Mesendoderm (in vitro differentiated cells): ENCODE data around the gene LRP2.
"Not testable (repeated sequence)": the region's sequence is repeated elsewhere in the genome, so short reads cannot be mapped to it uniquely, and the experiment has no call there.

Experiments
- DNase-seq: peaks from one replicate; pipeline ENCODE4 v3.0.0; 2013
- H2AK5ac ChIP-seq: 2 replicates; pipeline ENCODE4 v1.6.1; 2013; ENCODE audit warnings: low read length, inconsistent platforms
- H2BK120ac ChIP-seq: 2 replicates; pipeline ENCODE4 v1.6.1; 2013; ENCODE audit warnings: low read depth, mild to moderate bottlenecking, low read length, moderate library complexity, mixed read lengths
- H2BK15ac ChIP-seq: replicated peaks from 2 replicates; pipeline ENCODE4 v1.6.1; 2013; ENCODE audit warnings: low read depth, mild to moderate bottlenecking, moderate library complexity
- H2BK5ac ChIP-seq: 2 replicates; pipeline ENCODE4 v1.6.1; 2013; ENCODE audit warnings: low read length, inconsistent platforms
- H3K18ac ChIP-seq: 2 replicates; pipeline ENCODE4 v1.6.1; 2013; ENCODE audit warnings: mild to moderate bottlenecking, low read length, mixed read lengths
- H3K23ac ChIP-seq: one replicate; pipeline ENCODE4 v1.6.1; 2013; ENCODE audit warnings: low read length
- H3K27ac ChIP-seq: 2 replicates; pipeline ENCODE4 v1.5.1; 2013; ENCODE audit warnings: low read depth, mild to moderate bottlenecking, inconsistent platforms, low read length, moderate library complexity
- H3K27me3 ChIP-seq: 2 replicates; pipeline ENCODE4 v1.6.1; 2013; ENCODE audit warnings: low read length, control low read depth, mild to moderate bottlenecking, inconsistent platforms; ENCODE audit not compliant: insufficient read depth, poor library complexity
- H3K36me3 ChIP-seq: 2 replicates; pipeline ENCODE4 v1.6.1; 2013; ENCODE audit warnings: low read length, inconsistent platforms; ENCODE audit not compliant: control insufficient read depth, insufficient read depth
- H3K4ac ChIP-seq: one replicate; pipeline ENCODE4 v1.6.1; 2013; ENCODE audit warnings: low read depth, mild to moderate bottlenecking, low read length, moderate library complexity
- H3K4me1 ChIP-seq: 2 replicates; pipeline ENCODE4 v1.6.1; 2013; ENCODE audit warnings: low read depth, low read length, inconsistent platforms; ENCODE audit not compliant: control insufficient read depth
- H3K4me2 ChIP-seq: 2 replicates; pipeline ENCODE4 v1.6.1; 2013; ENCODE audit warnings: low read length
- H3K4me3 ChIP-seq: 2 replicates; pipeline ENCODE4 v1.5.1; 2013; ENCODE audit warnings: mild to moderate bottlenecking, low read length
- H3K56ac ChIP-seq: one replicate; pipeline ENCODE4 v1.6.1; 2013; ENCODE audit warnings: low read length
- H3K79me1 ChIP-seq: 2 replicates; pipeline ENCODE4 v1.6.1; 2013; ENCODE audit warnings: low read length, inconsistent platforms
- H3K79me2 ChIP-seq: 2 replicates; pipeline ENCODE4 v1.6.1; 2013; ENCODE audit warnings: mild to moderate bottlenecking, low read length; ENCODE audit not compliant: control insufficient read depth, insufficient read depth
- H3K9ac ChIP-seq: 2 replicates; pipeline ENCODE4 v1.6.1; 2013; ENCODE audit warnings: low read length, inconsistent platforms
- H4K5ac ChIP-seq: one replicate; pipeline ENCODE4 v1.6.1; 2013; ENCODE audit warnings: low read length
- H4K8ac ChIP-seq: one replicate; pipeline ENCODE4 v1.6.1; 2013; ENCODE audit warnings: low read depth, mild to moderate bottlenecking, control low read depth, low read length, moderate library complexity
- WGBS: extraction: QIAGEN DNeasy Blood & Tissue Kit; methylation state at CpG from one replicate; pipeline ENCODE4 v1.1.7; 2013; ENCODE audit warnings: low lambda C conversion rate, missing lambda C conversion rate; ENCODE audit not compliant: insufficient coverage; ENCODE audit errors: extremely low coverage; 5-methylcytosine and 5-hydroxymethylcytosine counted together

The LRP2 gene

GRCh38 chr2:169285531-169286235 lies 76.7 kb downstream of the LRP2 start:
- Histone ChIP-seq H4K8ac (no peak overlapping the region), H3K4me1 (no peaks in the 10 kb centered on the region), H3K18ac (no peak overlapping the region), H3K27ac (no peak overlapping the region), H3K36me3 (no peaks in the 10 kb centered on the region), H3K27me3 (no peaks in the 10 kb centered on the region), H2BK15ac (no peak overlapping the region), H3K4ac (no peak overlapping the region), H3K79me1 (no peaks in the 10 kb centered on the region), H3K79me2 (no peaks in the 10 kb centered on the region), H3K23ac (no peak overlapping the region), H2BK5ac (no peak overlapping the region), H2BK120ac (no peak overlapping the region), H3K4me2 (no peak overlapping the region), H3K56ac (no peak overlapping the region), H3K4me3 (no peak overlapping the region), H4K5ac (no peak overlapping the region), H3K9ac (no peak overlapping the region), H2AK5ac (no peak overlapping the region)
- WGBS, result no CpG with 5 or more reads among the region's 5 CpGs
- peak; percentile 55 for DNase-seq

GRCh38 chr2:169280502-169280901 lies 81.8 kb downstream of the LRP2 start:
- no peak overlapping the region for H2BK120ac ChIP-seq
- no CpG with 5 or more reads among the region's 4 CpGs for WGBS
- H3K27me3 ChIP-seq, result no peaks in the 10 kb centered on the region
- no peak overlapping the region for H3K56ac ChIP-seq
- H3K79me2 ChIP-seq, result no peaks in the 10 kb centered on the region
- no peak overlapping the region for H3K23ac ChIP-seq
- H2BK15ac ChIP-seq, result no peak overlapping the region
- no peaks in the 10 kb centered on the region for H3K79me1 ChIP-seq
- H3K18ac ChIP-seq, result no peak overlapping the region
- H2BK5ac ChIP-seq, result no peak overlapping the region
- H3K9ac ChIP-seq, result no peak overlapping the region
- no peak overlapping the region for H3K27ac ChIP-seq
- no peak overlapping the region for H3K4ac ChIP-seq
- no peaks in the 10 kb centered on the region for H3K4me1 ChIP-seq
- no peaks in the 10 kb centered on the region for H3K36me3 ChIP-seq
- DNase-seq, result no peak
- H3K4me3 ChIP-seq, result no peak overlapping the region
- H4K5ac ChIP-seq, result no peak overlapping the region
- H2AK5ac ChIP-seq, result no peak overlapping the region
- H3K4me2 ChIP-seq, result no peak overlapping the region
- no peak overlapping the region for H4K8ac ChIP-seq

GRCh38 chr2:169275696-169276444 lies 86.5 kb downstream of the LRP2 start:
- Histone ChIP-seq H3K9ac (no peak overlapping the region), H3K4me1 (no peaks in the 10 kb centered on the region), H2BK5ac (no peak overlapping the region), H2AK5ac (no peak overlapping the region), H3K23ac (no peak overlapping the region), H4K8ac (no peak overlapping the region), H3K79me2 (no peaks in the 10 kb centered on the region), H3K36me3 (no peaks in the 10 kb centered on the region), H3K79me1 (no peaks in the 10 kb centered on the region), H3K27me3 (no peaks in the 10 kb centered on the region), H2BK15ac (no peak overlapping the region), H2BK120ac (no peak overlapping the region), H3K4me3 (no peak overlapping the region), H3K27ac (no peak overlapping the region), H4K5ac (no peak overlapping the region), H3K4me2 (no peak overlapping the region), H3K18ac (no peak overlapping the region), H3K56ac (no peak overlapping the region), H3K4ac (no peak overlapping the region)
- no CpG with 5 or more reads among the region's 7 CpGs for WGBS
- DNase-seq, result no peak

GRCh38 chr2:169272010-169272409 lies 90.3 kb downstream of the LRP2 start:
- Histone ChIP-seq H3K4me3 (no peak overlapping the region), H4K5ac (no peak overlapping the region), H2BK120ac (no peak overlapping the region), H3K4me2 (no peak overlapping the region), H3K4ac (no peak overlapping the region), H3K56ac (no peak overlapping the region), H3K23ac (no peak overlapping the region), H3K79me1 (no peaks in the 10 kb centered on the region), H2BK5ac (no peak overlapping the region), H3K4me1 (no peaks in the 10 kb centered on the region), H3K36me3 (no peaks in the 10 kb centered on the region), H2AK5ac (no peak overlapping the region), H2BK15ac (no peak overlapping the region), H3K18ac (no peak overlapping the region), H3K9ac (no peak overlapping the region), H4K8ac (no peak overlapping the region), H3K27me3 (no peaks in the 10 kb centered on the region), H3K79me2 (no peaks in the 10 kb centered on the region), H3K27ac (no peak overlapping the region)
- DNase-seq, result no peak
- WGBS, result no CpG with 5 or more reads among the region's 4 CpGs

- not testable (repeated sequence) for H3K79me2 ChIP-seq, H3K79me1 ChIP-seq, H3K27me3 ChIP-seq, H4K5ac ChIP-seq, H2BK120ac ChIP-seq, H3K4ac ChIP-seq, H3K4me2 ChIP-seq, H2BK15ac ChIP-seq, H3K9ac ChIP-seq, H2AK5ac ChIP-seq, H3K23ac ChIP-seq, H3K4me3 ChIP-seq, H3K27ac ChIP-seq, H2BK5ac ChIP-seq, H4K8ac ChIP-seq, DNase-seq, H3K18ac ChIP-seq, H3K56ac ChIP-seq, H3K4me1 ChIP-seq, H3K36me3 ChIP-seq
- WGBS, result no CpG with 5 or more reads among the region's 6 CpGs
Measured at GRCh38 chr2:169270574-169270973, 91.8 kb downstream of the LRP2 start.
